ENCODE measurements around the gene MYRIP.

The MYRIP gene

GRCh38 chr3:40196966-40197365 is 387.6 kb downstream of the MYRIP start:
- no peak overlapping the region for H3K27ac ChIP-seq
- no peaks in the 10 kb centered on the region for H3K27me3 ChIP-seq (replicated peaks)
- H3K36me3 ChIP-seq (replicated peaks): no peaks in the 10 kb centered on the region
- H3K4me3 ChIP-seq (ENCODE audit: low read depth, low read length): no peak overlapping the region
- in situ Hi-C loops (cut with HindIII; ENCODE audit: low pct_ligation_motif_present, low sequenced_read_pairs): no loop called here
- no peak for DNase-seq
- TF ChIP-seq, protein P1, sequence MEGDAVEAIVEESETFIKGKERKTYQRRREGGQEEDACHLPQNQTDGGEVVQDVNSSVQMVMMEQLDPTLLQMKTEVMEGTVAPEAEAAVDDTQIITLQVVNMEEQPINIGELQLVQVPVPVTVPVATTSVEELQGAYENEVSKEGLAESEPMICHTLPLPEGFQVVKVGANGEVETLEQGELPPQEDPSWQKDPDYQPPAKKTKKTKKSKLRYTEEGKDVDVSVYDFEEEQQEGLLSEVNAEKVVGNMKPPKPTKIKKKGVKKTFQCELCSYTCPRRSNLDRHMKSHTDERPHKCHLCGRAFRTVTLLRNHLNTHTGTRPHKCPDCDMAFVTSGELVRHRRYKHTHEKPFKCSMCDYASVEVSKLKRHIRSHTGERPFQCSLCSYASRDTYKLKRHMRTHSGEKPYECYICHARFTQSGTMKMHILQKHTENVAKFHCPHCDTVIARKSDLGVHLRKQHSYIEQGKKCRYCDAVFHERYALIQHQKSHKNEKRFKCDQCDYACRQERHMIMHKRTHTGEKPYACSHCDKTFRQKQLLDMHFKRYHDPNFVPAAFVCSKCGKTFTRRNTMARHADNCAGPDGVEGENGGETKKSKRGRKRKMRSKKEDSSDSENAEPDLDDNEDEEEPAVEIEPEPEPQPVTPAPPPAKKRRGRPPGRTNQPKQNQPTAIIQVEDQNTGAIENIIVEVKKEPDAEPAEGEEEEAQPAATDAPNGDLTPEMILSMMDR (IDR thresholded peaks at IDR 0.05; ENCODE audit: low read depth, low read length, missing control alignments): no peak

- in situ Hi-C loops (cut with HindIII; ENCODE audit: low pct_ligation_motif_present, low sequenced_read_pairs): no loop called here
- H3K27ac ChIP-seq: no peak overlapping the region
- no peak overlapping the region for H3K4me3 ChIP-seq (ENCODE audit: low read depth, low read length)
- H3K36me3 ChIP-seq (replicated peaks): no peaks in the 10 kb centered on the region
- no peaks in the 10 kb centered on the region for H3K27me3 ChIP-seq (replicated peaks)
- no peak for DNase-seq
- TF ChIP-seq, protein P1 (IDR thresholded peaks at IDR 0.05; ENCODE audit: low read depth, low read length, missing control alignments): no peak
These were observed 391.4 kb downstream of the MYRIP start for GRCh38 chr3:40200692-40201316.

DNA sequence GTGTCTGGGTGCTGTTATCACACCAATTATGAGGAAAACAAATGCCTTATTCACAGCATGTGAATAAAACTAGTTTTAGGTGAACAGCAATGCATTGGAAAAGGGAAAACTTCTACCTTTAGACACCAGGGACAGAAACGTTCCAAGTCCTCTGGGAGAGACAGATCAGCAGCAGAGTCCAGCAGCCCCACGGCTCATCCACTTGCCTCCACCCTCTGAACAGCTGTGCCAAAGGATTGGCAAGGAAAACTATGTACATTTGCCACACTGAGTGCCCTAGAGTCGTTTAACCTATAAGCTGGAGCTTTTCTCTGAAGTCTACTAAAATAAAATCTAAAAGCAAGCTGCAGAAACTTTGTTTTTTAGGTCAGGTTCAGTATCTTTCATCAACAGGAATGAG is 392.4 kb downstream of the MYRIP start:
- in situ Hi-C loops (cut with HindIII; ENCODE audit: low pct_ligation_motif_present, low sequenced_read_pairs): no loop called here
- no peak for DNase-seq
- Histone ChIP-seq H3K27ac (no peak overlapping the region), H3K27me3 (replicated peaks) (no peaks in the 10 kb centered on the region), H3K36me3 (replicated peaks) (no peaks in the 10 kb centered on the region), H3K4me3 (ENCODE audit: low read depth, low read length) (no peak overlapping the region)
- TF ChIP-seq, protein P1 (IDR thresholded peaks at IDR 0.05; ENCODE audit: low read depth, low read length, missing control alignments): no peak

- in situ Hi-C loops (cut with HindIII; ENCODE audit: low pct_ligation_motif_present, low sequenced_read_pairs): no loop called here
These were observed 397.1 kb downstream of the MYRIP start for GRCh38 chr3:40206522-40206921.

GRCh38 chr3:40207796-40208195 is 398.4 kb downstream of the MYRIP start:
- in situ Hi-C loops (cut with HindIII; ENCODE audit: low pct_ligation_motif_present, low sequenced_read_pairs): no loop called here
- no peak overlapping the region for H3K4me3 ChIP-seq (ENCODE audit: low read depth, low read length)
- no peak overlapping the region for H3K27ac ChIP-seq
- no peak for DNase-seq
- H3K27me3 ChIP-seq (replicated peaks): no peaks in the 10 kb centered on the region
- TF ChIP-seq, protein P1 (IDR thresholded peaks at IDR 0.05; ENCODE audit: low read depth, low read length, missing control alignments): no peak
- no peaks in the 10 kb centered on the region for H3K36me3 ChIP-seq (replicated peaks)

More at GRCh38 chr3:40206522-40206921, 397.1 kb downstream of the MYRIP start:
- TF ChIP-seq, protein P1 (IDR thresholded peaks at IDR 0.05; ENCODE audit: low read depth, low read length, missing control alignments): no peak
- H3K27me3 ChIP-seq (replicated peaks): no peaks in the 10 kb centered on the region
- H3K27ac ChIP-seq: no peak overlapping the region
- no peaks in the 10 kb centered on the region for H3K36me3 ChIP-seq (replicated peaks)
- no peak for DNase-seq
- no peak overlapping the region for H3K4me3 ChIP-seq (ENCODE audit: low read depth, low read length)

GRCh38 chr3:40208251-40208650 is 398.8 kb downstream of the MYRIP start:
- H3K27ac ChIP-seq: no peak overlapping the region
- in situ Hi-C loops (cut with HindIII; ENCODE audit: low pct_ligation_motif_present, low sequenced_read_pairs): no loop called here
- TF ChIP-seq, protein P1 (IDR thresholded peaks at IDR 0.05; ENCODE audit: low read depth, low read length, missing control alignments): no peak
- H3K27me3 ChIP-seq (replicated peaks): no peaks in the 10 kb centered on the region
- no peaks in the 10 kb centered on the region for H3K36me3 ChIP-seq (replicated peaks)
- H3K4me3 ChIP-seq (ENCODE audit: low read depth, low read length): no peak overlapping the region
- DNase-seq: no peak

All from brain microvascular endothelial cell (primary cell).